GM12891 (cell line): ENCODE results near the gene CCDC30.

ENCODE experiments used
- POLR2A ChIP-seq: IDR thresholded peaks from 2 replicates; pipeline ENCODE4 v1.6.1; 2011; ENCODE audit warnings: low read depth, low read length, control low read depth
- POLR2AphosphoS5 ChIP-seq: IDR thresholded peaks from 2 replicates; pipeline ENCODE4 v1.6.1; 2011; ENCODE audit warnings: low read depth, low read length, control low read depth

DNA sequence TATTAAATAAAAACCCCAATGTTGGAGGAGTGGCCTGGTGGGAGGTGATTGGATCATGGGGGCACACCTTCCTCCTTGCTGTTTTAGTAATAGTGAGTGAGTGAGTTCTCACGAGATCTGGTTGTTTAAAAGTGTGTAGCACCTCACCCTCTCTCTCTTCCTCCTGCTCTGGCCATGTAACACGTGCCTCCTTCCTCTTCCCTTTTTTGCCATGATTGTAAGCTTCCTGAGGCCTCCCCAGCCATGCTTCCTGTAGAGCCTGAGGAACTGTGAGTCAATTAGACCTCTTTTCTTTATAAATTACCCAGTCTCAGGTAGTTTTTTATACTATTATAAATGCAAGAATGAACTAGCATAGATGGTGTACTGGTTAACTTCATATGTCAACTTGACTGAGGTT lies 68.0 kb downstream of the CCDC30 start:
- TF ChIP-seq POLR2AphosphoS5 = no peak
- no peak for TF ChIP-seq POLR2A
